ENCODE data around the gene ETV6.

Gene ETV6

DNA sequence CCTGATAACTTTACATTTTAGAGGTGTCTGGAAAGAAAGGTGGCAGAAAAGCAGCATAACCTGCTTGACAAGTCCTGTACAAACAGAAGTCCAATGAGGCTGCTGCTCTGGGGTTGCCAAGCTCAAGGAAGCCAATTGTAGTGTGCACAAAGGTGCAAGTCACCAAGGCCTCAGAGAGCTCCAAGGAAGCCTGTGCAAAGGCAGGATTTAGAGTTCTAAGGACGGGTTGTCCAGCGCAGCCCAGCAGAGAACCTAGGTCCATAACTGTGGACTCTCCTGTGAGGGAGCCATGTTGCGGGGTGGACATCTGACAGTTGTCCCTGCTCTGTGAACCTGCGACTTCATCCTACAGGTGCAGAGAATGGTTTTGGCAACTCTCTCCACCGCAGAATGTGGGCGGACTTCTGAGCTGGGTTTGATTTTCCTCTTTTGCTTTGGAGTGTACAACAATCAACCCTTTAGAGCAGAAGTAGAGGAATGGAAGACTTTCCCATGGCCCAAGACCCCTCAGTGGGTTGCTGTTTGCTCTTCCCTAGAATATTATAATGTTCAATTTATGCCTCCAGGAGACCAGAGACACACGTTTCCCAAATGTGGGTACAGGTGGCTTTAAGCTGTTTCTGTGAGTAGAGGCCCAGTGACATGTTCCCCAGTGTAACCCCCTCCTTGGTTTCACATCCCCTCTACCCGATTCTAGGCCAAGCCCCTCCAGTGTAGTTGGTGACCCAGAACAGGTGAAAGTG, 81.0 kb downstream of the ETV6 start:
- no peak for DNase-seq (ENCODE audit: low spot score)
- no peak for TF ChIP-seq CTCF (IDR thresholded peaks at IDR 0.05; ENCODE audit: extremely low read depth, insufficient read depth, missing control alignments)
- in situ Hi-C loops (cut with MboI; ENCODE audit: low pct_unique_long_range_greater_than_20kb, low sequenced_read_pairs, unreplicated experiment) = no loop called here

GRCh38 chr12:11731042-11731357, 81.5 kb downstream of the ETV6 start:
- TF ChIP-seq CTCF (IDR thresholded peaks at IDR 0.05; ENCODE audit: extremely low read depth, insufficient read depth, missing control alignments) = no peak

DNA sequence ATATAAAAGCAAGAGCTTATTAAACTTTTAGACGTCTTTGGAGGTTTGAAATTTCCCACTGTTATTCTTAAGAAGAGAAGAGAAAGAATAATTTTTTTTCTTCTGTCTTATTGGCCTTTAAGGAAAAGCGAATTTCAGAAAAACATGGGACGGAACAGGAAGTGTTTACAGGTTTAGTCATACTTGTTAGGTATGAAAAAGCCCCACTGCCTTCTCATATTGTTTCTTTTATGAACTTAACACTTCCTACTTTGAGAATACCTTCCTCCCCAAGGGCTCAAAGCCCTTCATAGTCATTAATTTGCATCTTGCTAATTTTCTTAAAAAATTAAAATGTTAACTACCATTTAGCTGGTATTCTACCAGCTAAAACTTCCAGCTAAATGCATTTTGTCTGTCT, 82.0 kb downstream of the ETV6 start:
- no peak for DNase-seq (ENCODE audit: low spot score)
- in situ Hi-C loops (cut with MboI; ENCODE audit: low pct_unique_long_range_greater_than_20kb, low sequenced_read_pairs, unreplicated experiment) = no loop called here
- TF ChIP-seq CTCF (IDR thresholded peaks at IDR 0.05; ENCODE audit: extremely low read depth, insufficient read depth, missing control alignments) = no peak

More at GRCh38 chr12:11731042-11731357, 81.5 kb downstream of the ETV6 start:
- in situ Hi-C loops (cut with MboI; ENCODE audit: low pct_unique_long_range_greater_than_20kb, low sequenced_read_pairs, unreplicated experiment) = no loop called here
- DNase-seq (ENCODE audit: low spot score) = no peak

DNA sequence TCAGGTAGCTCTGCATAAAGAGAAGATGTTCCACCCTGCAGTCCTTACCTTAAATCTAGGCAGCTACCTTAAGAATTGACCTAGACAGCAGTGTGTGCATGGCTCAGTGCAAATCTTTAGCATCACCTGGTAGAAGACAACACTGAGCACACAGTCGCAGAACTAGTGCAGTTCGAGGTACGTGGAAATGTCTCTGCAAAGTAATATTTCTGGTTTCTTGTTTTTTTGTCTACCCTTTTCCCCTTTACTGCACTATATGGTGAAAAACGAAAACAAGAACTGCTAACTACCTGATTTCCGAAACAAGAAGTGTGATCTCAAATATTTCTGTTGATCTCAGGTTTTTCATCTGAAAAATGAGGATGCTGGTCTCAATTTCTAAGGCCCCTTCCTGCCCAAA, 82.5 kb downstream of the ETV6 start:
- DNase-seq (ENCODE audit: low spot score) = no peak
- in situ Hi-C loops (cut with MboI; ENCODE audit: low pct_unique_long_range_greater_than_20kb, low sequenced_read_pairs, unreplicated experiment) = no loop called here
- no peak for TF ChIP-seq CTCF (IDR thresholded peaks at IDR 0.05; ENCODE audit: extremely low read depth, insufficient read depth, missing control alignments)

DNA sequence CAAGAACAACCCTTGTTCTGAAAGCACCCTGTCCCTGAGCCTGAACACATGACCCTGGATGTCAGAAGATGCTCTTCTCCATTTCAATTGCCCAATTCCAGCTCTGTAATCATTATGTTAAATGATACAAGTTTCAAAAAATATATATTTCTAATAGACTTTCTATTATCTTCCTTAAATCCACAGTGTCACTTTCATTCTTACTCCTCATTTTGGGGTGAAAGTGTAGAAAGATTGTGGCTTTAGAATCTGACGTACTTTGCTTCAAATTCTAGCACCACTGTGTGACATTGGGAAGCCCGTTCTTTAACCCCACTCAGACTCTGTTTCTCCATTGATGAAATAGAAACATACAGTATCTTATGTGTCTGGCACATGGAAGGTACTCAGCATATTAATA, 83.2 kb downstream of the ETV6 start:
- no peak for TF ChIP-seq CTCF (IDR thresholded peaks at IDR 0.05; ENCODE audit: extremely low read depth, insufficient read depth, missing control alignments)
- in situ Hi-C loops (cut with MboI; ENCODE audit: low pct_unique_long_range_greater_than_20kb, low sequenced_read_pairs, unreplicated experiment) = no loop called here
- DNase-seq (ENCODE audit: low spot score) = no peak

- in situ Hi-C loops (cut with MboI; ENCODE audit: low pct_unique_long_range_greater_than_20kb, low sequenced_read_pairs, unreplicated experiment) = no loop called here
- no peak for TF ChIP-seq CTCF (IDR thresholded peaks at IDR 0.05; ENCODE audit: extremely low read depth, insufficient read depth, missing control alignments)
- no peak for DNase-seq (ENCODE audit: low spot score)
These were observed 85.2 kb downstream of the ETV6 start for GRCh38 chr12:11734580-11735180.
